Measurements from ENCODE around the gene MSL2.
"Not testable (repeated sequence)": the region's sequence is repeated elsewhere in the genome, so short reads cannot be mapped to it uniquely, and the experiment has no call there.

The MSL2 gene, protein sequence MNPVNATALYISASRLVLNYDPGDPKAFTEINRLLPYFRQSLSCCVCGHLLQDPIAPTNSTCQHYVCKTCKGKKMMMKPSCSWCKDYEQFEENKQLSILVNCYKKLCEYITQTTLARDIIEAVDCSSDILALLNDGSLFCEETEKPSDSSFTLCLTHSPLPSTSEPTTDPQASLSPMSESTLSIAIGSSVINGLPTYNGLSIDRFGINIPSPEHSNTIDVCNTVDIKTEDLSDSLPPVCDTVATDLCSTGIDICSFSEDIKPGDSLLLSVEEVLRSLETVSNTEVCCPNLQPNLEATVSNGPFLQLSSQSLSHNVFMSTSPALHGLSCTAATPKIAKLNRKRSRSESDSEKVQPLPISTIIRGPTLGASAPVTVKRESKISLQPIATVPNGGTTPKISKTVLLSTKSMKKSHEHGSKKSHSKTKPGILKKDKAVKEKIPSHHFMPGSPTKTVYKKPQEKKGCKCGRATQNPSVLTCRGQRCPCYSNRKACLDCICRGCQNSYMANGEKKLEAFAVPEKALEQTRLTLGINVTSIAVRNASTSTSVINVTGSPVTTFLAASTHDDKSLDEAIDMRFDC

DNA sequence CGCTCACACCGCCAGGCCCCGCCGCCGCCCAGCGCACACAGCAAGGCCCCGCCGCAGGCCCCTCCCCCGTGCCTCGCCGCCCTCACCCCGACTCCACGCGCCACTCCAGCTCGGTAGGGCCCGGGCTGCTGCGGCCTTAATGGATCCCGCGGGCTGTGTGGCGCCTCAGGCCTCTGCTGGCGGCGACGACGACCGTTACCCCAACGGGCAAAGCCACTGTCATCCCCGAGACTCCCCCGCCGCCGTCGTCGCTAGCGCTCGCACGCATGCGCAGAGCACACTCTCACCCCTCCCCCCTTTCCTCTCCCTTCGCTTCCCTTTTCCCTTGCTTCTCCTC is at the start of gene MSL2:
Gene MSL2 (minus strand): TSS at position 272 of the 337 bp plus-strand sequence. CDS start 1,222 bp downstream, outside the sequence.
- DNase-seq: no peak

DNA sequence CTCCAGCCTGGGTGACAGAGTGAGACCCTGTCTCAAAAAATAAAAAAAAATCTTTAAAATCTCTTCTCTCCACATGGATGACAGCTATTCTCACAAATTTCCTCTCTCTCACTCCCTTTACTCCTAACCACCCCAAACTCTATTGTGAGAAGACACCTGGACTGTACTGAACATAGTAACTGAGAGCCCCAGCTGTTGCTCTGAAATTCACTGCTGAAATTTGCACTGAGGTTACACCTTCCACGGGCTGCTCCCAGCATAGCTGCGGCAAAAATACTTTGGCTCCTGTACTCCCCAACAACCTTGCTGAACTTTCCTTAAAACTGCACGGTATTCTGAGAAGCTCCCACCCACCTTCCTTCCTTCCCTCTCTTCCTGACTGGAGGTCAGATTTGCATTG is 49.6 kb upstream of the MSL2 start:
- no peak for DNase-seq

DNA sequence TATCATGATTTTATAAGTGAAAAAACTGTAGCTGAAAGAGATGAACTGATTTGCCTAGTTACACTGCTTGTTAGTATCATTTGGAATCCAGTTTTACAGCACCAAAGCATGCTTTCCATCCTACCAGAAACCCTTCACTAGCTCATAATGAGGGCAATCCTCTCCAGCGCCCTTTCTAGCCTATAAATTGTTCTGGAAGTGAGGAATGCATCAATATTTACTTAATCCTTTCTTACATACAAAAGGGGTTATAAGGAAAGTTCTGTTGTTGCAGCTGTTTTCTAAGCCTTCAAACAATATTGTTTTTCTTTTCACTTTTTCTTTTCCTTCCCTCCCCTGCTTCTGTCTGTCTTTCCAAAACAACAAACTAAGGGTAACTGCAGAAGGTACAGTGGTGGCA is 43.0 kb upstream of the MSL2 start:
- DNase-seq: no peak

DNA sequence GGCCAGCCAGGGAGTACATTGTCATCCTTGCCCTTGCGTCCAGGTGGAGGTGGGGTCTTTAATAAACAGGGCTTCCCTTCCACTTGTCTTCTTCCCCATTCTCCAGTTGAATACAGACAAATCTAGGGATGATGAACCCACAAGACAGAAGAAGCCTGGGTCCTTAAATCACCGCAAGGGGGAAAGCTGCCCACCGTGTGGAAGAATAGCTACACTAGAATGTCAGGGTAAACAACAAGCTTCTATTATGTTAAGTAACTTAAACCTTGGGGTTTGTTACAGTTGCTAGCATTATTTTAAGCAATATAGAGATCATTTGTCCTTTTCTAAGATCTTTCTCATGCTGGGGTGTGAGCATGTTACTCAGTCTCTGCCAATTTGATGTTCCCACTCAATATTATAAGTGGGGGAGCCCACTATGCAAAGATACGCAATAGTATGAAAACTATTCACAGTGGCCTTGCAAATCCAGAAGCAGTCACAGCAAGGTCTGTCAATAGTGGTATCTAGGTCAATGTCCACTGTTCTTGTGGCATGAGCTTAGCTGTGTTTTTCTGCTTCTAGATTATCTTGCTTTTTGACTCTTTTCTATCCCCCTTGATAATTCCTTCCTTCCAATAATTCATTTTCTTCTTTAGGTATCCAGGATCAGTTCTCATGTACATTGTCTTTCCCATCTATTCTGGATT is 42.0 kb upstream of the MSL2 start:
- no peak for DNase-seq

DNA sequence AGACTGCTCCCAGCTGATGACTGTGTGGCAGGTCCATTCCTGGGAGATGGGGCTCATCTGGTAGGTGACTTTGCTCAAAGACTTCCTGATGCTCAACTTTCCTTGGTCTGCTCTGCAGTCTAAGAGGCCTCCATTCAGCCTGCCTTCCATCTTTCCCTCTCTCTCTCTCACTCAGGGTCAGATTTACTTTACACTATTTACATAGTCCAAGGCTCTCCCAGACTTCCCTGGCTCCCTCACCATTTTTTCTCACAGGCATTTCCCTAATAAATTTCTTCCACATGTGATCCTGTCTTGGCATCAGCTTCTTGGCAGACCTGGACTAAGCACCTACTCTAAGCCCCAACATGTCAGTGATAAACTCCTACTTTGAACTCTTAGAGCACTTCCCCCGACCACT is 41.0 kb upstream of the MSL2 start:
- DNase-seq: no peak

DNA sequence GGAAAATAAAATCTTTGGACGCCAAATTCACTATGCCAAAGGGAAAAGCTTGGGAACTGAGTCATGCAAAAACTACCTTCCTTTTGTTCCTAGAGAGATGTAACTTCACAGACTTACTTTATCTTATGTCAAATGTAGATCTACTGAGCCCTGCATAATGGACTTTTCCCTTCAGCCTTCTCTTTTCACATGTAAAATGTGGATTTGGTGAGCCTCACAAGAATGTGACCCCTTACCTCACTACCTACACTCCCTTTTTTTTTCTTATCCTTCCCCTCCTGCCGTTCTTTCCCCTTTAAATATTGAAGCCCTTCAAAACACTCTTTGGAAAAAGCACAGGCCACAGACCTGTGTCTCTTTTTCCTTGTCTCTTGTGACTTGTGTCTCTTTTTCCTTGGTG is 40.0 kb upstream of the MSL2 start:
- DNase-seq: no peak

DNA sequence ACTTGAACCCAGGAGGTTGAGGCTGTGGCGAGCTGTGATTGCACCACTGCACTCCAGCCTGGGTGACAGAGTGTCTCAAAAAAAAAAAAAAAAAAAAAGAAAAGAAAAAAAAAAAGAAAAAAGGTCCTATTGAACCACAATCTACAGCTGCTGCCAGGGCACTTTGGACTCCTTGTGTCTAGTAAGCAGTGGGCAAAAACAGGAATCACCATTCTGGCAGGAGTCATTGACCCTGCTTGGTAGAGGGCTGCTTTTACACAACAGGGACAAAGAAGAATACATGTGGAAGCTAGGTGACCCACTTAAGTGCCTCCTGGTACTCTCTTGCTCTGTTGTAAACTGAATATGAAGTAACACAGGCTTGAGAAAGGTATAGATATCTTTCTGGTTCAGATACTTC is 39.4 kb upstream of the MSL2 start:
- DNase-seq: no peak

DNA sequence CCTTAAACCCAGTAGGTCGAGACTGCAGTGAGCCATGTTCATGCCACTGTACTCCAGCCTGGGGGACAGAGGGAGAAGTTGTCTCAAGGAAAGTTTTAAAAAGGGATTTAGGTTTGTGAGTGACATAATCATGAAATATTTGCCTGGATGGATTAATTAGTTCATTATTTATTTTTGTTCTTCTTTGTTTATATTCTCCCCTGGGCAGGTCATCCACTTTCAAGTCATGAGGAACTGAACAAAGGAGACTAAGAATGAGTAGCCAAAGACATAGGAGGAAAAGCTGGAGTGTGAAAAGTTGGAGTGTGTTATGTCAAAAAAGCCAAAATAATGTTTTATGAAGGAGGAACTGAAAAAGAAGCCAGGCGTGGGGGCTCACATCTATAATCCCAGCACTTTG is 36.3 kb upstream of the MSL2 start:
- DNase-seq: no peak

DNA sequence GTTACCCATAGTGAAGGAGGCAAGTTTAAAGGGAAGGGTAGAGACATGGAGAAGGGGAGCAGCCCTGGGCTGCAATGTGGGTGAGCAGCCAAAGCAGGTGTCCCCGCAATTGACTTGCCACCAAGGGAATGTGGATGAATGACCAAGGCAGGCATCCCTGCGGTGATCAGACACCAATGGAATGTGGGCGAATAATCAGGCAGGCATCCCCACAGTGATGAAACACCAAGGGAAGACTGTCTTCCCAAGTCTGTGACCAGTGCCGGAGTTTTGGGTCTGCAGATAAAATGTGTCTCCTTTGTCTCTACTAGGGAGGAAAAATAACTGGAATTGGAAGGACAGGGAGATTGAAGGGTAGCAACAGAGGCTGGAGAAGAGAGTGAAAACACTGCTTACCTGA is 26.6 kb upstream of the MSL2 start:
- not testable (repeated sequence) for DNase-seq

DNA sequence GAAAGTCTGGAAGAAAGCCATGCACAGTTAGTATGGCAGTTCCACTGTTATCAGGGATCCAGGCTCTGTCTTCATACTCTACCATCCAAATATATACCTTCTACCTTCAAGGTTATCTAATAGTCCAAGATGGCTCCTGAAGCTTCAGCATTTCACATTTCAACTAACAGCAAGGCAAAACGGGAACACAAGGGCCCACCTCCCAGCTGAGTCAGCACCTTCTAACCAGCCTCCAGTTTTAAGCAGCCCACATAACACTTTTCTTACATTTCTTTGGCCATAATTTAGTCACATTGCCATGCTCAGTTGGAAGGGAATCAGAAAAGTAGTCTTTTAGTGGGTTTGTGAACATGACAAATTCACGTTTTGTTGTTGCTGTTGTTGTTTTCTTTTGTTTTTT is 15.4 kb upstream of the MSL2 start:
- DNase-seq: no peak

DNA sequence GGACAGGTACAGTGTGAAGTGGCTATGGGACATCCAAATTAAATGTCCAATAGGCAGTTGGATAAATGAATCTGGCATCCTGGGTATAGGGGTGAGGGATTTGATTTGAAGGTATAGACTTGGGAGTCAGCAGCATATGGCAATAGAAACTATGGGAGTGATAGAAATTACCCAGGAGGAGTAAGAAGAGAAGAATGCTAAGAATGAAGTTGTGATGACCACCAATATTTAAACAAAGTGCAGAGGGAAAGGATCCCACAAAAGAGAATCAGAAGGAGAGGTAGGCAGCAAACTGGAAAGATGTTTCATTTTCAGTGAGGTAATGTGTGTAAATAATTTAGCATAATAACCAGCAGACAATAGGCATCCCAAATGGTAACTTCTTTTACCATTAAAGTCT is 13.8 kb upstream of the MSL2 start:
- no peak for DNase-seq

DNA sequence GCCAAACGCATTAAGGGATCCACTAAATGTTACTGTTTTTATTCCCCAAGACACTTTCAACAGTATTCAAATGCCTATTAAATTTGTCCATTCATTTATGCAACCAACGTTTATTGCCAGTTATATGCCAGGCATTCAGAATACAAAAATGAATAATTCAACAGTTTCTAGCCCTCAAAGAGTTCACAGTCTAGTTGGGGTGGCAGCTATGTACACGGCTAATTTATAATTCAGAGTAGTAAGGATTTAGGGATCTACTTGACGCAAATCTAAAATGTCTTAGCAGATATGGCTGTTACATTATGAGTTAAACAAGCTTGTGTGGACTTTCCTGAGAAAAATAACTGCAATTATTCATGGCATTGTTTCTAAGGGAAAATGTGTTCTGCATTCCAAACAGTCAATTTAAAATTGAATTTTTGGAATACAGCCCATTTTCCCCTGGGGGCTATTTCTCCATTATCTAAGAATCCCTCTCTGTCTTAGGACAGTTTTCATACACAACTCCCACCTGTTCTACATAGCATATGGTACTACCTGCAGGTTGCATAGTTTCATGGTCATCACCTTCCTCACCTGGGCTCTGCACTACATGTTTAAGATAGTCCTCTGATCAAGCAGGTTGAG is 11.5 kb upstream of the MSL2 start:
- peak; percentile 20 for DNase-seq

DNA sequence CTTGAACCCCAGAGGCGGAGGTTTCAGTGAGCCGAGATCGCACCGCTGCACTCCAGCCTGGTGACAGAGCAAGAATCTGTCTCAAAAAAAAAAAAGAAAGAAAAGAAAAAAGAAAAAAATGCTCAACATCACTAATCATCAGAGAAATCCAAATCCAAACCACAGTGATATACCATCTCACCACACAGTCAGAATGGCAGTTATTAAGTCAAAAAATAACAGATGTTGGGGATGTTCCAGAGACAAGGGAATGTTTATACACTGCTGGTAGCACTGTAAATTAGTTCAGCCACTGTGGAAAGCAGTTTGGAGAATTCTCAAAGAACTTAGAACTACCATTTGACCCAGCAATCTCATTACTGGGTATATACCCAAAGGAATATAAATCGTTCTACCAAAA is 3.1 kb upstream of the MSL2 start:
- not testable (repeated sequence) for DNase-seq

DNA sequence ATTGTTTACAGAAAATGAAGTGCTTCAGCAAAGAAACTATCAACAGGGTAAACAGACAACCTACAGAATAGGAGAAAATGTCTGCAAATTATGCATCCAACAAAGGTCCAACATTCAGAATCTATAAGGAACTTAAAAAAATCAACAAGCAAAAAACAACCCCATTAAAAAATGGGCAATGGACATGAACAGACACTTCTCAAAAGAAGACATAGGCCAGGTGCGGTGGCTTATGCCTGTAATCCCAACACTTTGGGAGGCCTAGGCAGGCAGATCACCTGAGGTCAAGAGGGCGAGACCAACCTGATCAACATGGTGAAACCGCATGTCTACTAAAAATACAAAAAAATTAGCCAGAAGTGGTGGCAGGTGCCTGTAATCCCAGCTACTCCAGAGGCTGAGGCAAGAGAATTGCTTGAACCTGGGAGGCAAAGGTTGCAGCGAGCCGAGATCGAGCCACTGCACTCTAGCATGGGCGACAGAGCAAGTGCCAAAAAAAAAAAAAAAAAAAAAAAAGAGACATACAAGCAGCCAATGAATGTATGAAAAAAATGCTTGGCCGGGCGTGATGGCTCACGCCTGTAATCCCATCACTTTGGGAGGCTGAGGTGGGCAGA is 2.4 kb upstream of the MSL2 start:
- not testable (repeated sequence) for DNase-seq

DNA sequence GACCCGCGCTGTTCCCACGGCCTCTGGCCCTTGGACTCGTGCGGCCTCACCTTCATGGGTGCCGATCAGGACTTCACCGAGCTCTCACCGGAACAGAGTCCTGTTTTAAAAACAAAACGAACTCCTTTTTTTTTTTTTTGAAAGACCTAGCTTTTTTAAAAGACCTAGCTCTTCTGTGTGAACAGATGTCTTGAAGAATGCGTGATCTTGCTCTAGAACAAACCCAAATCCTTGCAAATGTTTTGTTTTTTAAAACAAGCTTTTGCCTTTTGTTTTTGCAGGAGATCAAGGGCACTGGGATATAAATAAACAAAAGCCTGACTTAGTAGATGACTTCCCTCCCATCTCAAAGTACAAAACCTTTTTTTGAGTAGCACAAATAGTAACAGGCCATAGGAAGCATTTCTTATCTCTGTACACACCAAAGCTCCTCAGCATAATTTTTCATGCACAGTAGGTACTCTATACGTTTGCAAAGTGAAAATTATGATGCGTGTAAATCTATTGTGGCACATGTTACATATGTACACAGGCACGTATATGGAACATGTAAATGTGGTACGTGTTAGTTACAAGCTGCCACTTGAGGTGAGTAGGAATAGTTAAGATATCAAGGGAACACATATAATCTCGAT is 1.1 kb upstream of the MSL2 start:
- peak; percentile 33 for DNase-seq

DNA sequence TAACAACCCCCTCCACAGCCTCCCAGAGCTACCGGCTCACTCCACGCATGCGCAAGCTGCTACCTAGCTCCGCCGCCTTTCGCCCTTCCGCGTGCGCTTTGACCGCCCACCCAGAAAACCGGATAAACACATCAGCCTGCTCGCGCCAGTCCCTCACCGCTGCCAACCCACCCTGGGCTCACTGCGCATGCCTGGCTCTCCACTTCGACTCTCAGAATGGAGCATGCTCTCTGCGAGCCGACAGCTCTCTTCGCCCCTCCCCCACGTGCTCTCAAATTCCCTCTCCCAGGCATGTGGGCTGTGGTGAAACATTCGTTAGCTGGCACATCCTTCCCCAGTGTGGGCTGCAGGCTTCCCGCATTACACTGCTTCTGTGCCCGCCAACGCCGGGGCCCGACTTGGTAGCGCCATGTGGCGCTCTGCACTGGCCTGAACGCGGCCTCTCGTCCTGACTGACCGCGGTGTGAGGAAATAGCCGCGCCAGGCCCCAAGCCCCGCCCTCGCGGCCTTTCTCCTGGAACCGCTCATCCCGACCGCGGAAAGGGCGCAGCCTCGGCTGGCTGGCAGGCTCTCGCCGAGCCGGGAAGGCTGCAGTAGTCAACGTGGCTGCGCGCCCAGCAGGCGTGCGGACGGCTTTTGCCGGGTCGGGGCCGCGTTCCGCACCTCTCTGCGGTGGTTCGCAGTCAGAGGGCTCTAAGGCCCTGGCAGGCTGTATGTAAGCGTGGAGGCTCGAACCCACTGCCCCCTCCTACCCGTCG is 445 bp upstream of the MSL2 start:
- peak; percentile 97 for DNase-seq

DNA sequence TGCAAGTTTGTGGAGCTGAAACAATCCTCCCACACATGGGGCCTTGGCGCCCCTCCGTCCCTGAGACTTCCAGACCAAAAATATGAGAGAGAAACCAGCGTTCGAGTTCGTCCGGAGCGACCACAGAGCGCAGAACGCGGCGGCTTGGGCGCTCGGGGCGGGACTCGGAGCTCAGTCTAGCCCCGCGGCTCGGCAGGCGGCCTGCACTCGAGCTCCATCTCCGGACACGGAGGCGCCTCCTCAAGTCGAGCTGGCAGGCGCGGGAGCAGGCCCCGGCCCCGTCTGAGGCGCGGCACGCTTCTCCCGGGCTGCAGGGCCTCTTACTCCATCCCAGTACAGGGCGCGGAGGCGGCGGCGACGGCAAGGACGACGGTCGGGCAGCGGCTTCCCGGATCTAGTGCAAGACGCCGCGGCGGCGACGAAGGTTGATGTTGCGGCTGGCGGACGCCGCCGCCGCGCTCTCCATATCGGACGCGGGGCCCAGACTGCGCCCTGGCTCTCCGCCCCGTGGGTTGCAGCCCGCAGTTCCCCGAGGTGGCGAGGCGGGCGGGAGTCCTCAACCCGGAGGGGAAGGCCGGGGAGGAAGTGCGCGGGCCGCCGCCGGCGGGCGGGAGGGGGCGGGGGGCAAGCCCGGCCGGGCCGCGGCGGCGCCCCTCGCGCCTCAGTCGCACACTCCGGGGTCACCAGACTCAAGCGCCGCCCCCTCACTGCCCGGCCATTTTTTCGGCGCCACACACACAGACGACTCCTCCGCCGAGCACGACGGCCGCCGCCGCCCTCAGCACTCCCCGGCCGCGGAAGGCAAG is 674 bp downstream of the MSL2 start:
- DNase-seq: peak; percentile 82

DNA sequence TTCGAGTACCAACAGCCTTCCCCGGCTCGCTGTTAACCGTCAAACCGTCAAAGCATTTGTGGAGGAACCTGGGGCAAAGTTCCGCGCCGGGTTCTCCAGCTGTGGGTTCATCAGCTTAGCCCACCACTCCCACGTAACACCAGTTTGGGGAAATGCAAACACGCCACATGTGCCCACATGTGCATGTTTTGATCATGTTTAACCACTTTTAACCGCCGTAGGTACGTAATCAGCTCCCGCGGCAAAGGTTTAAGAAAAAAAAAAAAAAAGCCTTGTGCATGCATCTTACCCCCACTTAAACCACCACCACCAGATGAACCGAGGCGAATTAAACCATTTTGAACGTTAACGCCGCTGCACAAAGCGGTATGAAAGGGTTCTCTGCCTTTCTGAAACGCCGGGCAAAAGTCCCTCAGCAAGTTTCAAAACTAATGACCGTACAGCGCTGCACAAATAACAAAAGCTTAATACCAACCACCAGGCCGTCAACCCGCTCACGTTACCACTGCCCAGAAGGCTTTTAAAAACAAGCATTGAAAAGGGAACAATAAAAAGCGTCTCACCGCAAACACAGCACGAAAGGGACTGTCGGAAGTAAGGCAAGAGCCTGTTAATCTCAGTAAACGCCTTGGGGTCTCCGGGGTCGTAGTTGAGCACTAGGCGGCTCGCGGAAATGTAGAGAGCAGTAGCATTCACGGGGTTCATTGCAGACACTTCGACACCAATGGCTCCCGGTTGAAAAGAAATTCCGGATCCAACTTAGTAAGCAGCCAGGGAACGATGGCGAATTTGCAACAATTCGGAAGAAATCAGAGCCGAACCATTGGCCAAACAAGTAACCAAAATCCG is 1.5 kb downstream of the MSL2 start:
- DNase-seq: peak; percentile 51

DNA sequence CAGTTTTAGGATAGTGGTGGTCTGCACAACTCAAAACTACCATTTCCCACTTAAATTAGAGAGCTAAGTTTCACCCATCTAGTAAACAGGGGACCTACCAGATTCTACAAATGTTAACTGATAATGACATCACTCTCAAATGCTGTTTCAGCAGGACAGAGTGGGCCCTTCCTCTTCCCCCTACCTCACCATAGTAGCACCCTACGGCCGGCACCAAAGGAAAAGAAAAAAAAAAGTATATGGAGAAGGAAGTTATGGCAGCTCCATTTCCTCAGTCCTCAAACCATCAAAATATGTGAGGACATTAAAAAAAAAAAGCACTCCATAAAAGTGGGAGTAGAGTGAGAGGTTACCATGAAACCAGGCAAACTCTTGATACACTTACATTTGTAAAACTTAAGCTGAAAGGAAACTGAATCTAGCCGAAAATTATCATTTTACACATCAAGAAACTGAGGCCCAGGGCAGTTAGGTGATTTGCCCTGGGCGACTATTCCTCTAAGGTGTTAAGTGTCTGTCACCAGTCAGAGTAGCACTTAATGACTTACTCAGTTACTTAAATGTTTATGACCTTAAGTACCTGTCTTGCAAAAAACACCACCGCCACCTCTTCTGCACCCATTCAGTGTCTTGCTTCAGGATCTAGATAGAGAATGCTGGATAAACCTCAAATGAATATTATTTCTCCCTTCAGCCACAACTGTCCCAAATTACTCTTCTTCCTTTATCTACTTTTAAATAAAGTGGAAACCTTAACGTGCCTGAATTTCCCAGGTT is 2.7 kb downstream of the MSL2 start:
- peak; percentile 34 for DNase-seq
